Measurements from ENCODE around the gene PKIG.

The PKIG gene

GRCh38 chr20:44597516-44597915 lies 15.1 kb downstream of the PKIG start:
- no peak for DNase-seq (ENCODE audit: low spot score)
- in situ Hi-C loops (cut with MboI; ENCODE audit: low pct_unique_long_range_greater_than_20kb, low sequenced_read_pairs, unreplicated experiment) = no loop called here
- TF ChIP-seq, protein P1, sequence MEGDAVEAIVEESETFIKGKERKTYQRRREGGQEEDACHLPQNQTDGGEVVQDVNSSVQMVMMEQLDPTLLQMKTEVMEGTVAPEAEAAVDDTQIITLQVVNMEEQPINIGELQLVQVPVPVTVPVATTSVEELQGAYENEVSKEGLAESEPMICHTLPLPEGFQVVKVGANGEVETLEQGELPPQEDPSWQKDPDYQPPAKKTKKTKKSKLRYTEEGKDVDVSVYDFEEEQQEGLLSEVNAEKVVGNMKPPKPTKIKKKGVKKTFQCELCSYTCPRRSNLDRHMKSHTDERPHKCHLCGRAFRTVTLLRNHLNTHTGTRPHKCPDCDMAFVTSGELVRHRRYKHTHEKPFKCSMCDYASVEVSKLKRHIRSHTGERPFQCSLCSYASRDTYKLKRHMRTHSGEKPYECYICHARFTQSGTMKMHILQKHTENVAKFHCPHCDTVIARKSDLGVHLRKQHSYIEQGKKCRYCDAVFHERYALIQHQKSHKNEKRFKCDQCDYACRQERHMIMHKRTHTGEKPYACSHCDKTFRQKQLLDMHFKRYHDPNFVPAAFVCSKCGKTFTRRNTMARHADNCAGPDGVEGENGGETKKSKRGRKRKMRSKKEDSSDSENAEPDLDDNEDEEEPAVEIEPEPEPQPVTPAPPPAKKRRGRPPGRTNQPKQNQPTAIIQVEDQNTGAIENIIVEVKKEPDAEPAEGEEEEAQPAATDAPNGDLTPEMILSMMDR (IDR thresholded peaks at IDR 0.05; ENCODE audit: extremely low read depth, insufficient read depth, missing control alignments) = no peak

DNA sequence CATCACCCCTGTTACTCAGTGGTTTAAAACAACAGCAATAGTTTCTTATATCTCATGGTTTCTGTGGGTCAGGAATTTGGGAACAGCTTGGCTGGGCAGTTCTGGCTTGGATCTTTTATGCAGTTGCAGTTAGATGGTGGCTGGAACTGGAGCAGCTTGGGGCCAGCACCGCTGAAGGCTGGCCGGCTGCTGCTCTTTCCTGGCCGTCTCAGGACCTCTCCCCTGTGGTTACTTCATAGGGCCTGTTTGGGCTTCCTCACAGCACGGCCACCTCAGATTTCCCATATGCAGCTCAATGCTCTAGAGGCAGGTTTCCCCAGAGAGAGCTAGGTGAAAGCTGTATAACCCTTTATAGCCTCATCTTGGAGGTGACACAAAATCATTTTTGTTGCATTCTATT lies 15.6 kb downstream of the PKIG start:
- no peak for DNase-seq (ENCODE audit: low spot score)
- TF ChIP-seq, protein P1 (IDR thresholded peaks at IDR 0.05; ENCODE audit: extremely low read depth, insufficient read depth, missing control alignments) = no peak
- in situ Hi-C loops (cut with MboI; ENCODE audit: low pct_unique_long_range_greater_than_20kb, low sequenced_read_pairs, unreplicated experiment) = no loop called here

GRCh38 chr20:44598423-44599305 lies 16.3 kb downstream of the PKIG start:
- DNase-seq (ENCODE audit: low spot score) = no peak
- TF ChIP-seq, protein P1 (IDR thresholded peaks at IDR 0.05; ENCODE audit: extremely low read depth, insufficient read depth, missing control alignments) = peak; percentile 2
- in situ Hi-C loops (cut with MboI; ENCODE audit: low pct_unique_long_range_greater_than_20kb, low sequenced_read_pairs, unreplicated experiment) = no loop called here

DNA sequence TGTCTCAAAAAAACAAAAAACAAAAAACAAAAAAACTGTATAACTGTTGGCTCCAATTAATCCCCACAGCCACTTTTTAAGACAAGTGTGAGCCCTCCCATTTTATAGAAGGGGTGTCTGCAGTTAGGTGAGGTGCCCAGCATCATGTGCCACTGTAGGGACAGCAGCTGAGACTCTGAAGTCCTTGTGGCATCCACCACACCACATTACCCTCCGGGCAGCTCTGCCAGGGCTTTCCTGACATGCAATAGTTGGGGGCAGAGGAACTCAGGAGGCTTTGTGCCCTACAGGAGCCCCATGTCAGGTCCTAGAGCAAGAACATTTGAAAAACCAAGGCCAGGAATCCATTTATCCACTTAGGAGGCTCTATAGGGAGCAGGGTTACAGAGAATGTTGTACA lies 17.3 kb downstream of the PKIG start:
- TF ChIP-seq, protein P1 (IDR thresholded peaks at IDR 0.05; ENCODE audit: extremely low read depth, insufficient read depth, missing control alignments) = no peak
- in situ Hi-C loops (cut with MboI; ENCODE audit: low pct_unique_long_range_greater_than_20kb, low sequenced_read_pairs, unreplicated experiment) = loop anchor here (25.0 kb wide), 1 partner anchor 212 kb away; no protein-coding TSS in a partner anchor
- DNase-seq (ENCODE audit: low spot score) = no peak

GRCh38 chr20:44600301-44600700 lies 17.9 kb downstream of the PKIG start:
- DNase-seq (ENCODE audit: low spot score) = no peak
- TF ChIP-seq, protein P1 (IDR thresholded peaks at IDR 0.05; ENCODE audit: extremely low read depth, insufficient read depth, missing control alignments) = no peak
- in situ Hi-C loops (cut with MboI; ENCODE audit: low pct_unique_long_range_greater_than_20kb, low sequenced_read_pairs, unreplicated experiment) = loop anchor here (25.0 kb wide), 1 partner anchor 213 kb away; no protein-coding TSS in a partner anchor

- in situ Hi-C loops (cut with MboI; ENCODE audit: low pct_unique_long_range_greater_than_20kb, low sequenced_read_pairs, unreplicated experiment) = loop anchor here (25.0 kb wide), 1 partner anchor 213 kb away; no protein-coding TSS in a partner anchor
- TF ChIP-seq, protein P1 (IDR thresholded peaks at IDR 0.05; ENCODE audit: extremely low read depth, insufficient read depth, missing control alignments) = no peak
- DNase-seq (ENCODE audit: low spot score) = no peak
Measured at GRCh38 chr20:44600758-44601201, 18.4 kb downstream of the PKIG start.
